Stimulated activated CD4-positive, alpha-beta T cell treated with anti-CD3 and anti-CD28 coated beads, Interleukin-4, amount 100 ng/mL, for 24 hours (primary cell): Measurements from ENCODE around the gene GDF3.
"Not testable (repeated sequence)": the region's sequence is repeated elsewhere in the genome, so short reads cannot be mapped to it uniquely, and the experiment has no call there.

Experiments
- DNase-seq: peaks from one replicate; pipeline ENCODE4 v3.0.0-alpha.2; 2020

GDF3 gene

GRCh38 chr12:7695566-7696197 lies at the start of gene GDF3:
Gene GDF3 (minus strand): TSS chr12:7695775. CDS start chr12:7695728, 47 bp downstream.
- DNase-seq: no peak

DNA sequence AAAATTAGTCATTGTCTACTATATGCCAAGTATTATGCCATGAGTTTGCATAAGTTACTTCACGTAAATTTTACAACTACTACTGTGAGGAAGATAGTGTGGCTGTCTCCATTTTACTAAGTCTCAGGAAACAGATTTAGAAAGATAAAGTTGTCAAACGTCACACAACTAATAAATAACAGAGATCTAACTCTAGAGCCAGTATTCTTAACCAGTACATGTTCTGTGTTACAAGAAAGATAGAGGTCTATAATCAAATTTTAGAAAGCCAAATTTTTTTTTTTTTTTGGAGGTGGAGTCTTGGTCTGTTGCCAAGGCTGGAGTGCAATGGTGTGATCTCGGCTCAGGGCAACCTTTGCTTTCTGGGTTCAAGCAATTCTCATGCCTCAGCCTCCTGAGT lies 37.4 kb upstream of the GDF3 start:
- DNase-seq: no peak

DNA sequence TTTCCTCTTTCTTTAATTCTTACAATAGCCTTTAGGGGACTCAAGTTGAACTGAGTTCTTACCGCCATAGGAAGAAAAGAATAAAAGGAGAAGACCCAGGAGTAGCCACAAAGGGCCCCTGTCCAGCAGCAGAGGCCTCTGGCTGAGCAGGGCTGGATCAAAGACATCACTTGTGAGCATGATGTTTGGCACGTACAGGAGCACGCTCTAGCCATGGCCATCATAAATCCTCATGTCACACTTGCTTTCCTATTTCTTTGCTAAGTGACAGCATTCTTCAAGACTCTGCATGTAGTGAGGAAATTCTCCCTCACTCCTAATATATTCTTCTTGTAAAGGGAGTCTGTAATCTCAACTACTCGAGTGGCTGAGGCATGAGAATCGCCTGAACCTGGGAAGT lies 35.9 kb upstream of the GDF3 start:
- no peak for DNase-seq

GRCh38 chr12:7730984-7731383 lies 35.4 kb upstream of the GDF3 start:
- not testable (repeated sequence) for DNase-seq

DNA sequence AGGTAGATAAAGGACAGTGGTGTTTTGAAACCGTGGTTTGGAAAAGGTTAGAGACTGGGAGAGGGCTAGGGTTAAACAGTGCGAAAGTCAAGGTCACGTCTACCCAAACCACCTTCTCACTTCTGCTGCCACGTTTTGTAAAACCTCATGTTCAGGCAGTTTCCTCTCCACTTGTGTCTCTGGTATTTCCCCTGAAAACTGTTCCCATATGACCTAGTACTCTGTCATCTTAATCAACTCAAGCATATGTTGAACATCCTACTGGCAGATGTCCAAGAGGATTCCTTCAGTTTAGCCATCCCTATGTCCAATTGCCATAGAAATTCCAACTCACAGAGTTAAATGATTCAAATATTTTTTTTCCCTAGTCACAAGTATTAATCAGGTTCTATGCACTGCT lies 34.2 kb upstream of the GDF3 start:
- DNase-seq: no peak

GRCh38 chr12:7723926-7724325 lies 28.4 kb upstream of the GDF3 start:
- no peak for DNase-seq

DNA sequence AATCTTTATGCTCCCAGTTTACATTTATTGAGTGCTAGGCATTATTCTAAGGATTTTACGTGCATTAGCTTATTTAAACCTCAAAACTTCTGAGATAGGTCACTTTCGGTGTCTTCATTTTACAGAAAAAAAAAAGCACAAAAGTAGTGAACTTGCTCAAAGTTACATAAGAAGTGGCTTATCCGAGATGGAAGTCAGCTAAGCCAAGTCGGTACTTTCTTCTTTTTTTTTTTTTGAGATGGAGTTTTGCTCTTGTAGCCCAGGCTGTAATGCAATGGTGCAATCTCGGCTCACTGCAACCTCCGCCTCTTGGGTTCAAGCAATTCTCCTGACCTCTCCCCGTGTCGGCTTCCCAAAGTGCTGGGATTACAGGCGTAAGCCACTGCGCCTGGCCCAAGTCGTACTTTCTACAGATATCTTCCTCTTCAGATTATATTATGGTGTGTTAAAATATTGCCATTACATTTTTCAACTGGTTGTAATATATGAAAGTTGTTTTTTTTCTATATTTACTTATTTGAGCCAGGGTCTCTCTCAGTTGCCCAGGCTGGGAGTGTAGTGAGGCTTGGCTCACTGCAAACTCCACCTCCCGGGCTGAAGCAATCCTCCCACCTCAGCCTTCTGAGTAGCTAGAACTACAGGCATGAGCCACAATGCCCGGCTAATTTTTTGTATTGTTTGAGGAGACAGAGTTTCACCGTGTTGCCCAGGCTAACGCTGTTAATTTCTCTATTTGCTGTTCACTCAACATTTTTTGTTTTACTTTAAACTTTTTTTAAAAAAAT lies 24.6 kb upstream of the GDF3 start:
- no peak for DNase-seq

DNA sequence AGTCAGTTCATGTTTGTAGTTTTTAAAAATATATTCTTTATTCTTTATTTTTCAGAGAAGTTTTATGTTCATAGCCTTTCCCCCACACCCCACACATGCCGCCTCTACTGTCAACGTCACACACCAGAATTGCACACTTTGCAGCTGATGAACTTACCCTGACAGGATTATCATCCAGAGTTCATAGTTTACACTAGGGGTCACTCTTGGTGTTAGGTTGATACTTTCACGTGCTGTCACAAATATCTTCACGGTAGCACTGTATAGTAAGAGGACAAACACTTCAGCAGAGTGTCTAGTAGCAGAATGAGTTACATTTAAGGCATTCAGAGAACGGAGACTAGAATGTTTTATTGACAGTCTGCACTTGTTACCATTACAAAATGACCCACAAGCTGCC lies 20.8 kb upstream of the GDF3 start:
- no peak for DNase-seq

- no peak for DNase-seq
These were observed 17.4 kb upstream of the GDF3 start for GRCh38 chr12:7712841-7713442.

DNA sequence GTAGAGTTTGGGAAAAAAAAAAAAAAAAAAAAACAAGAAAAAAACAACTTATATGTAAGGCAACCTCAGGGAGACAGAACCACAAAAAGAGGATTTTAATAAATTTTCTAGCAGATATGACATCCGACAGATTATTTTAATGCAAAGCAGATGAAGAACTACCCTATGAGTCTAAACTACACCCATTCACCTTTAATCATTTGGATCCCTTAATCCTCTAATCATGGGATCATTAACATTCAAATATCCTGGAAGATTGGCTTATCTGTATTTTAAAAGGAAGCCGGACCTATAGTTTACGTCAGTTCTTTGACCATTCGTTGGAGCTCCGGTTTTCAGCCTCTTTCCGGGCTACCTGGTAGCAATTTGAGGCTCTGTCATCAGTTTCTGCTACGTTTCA lies 15.6 kb upstream of the GDF3 start, which contains the start of gene DPPA3:
Gene DPPA3 (plus strand): TSS at position 301 of the 400 bp plus-strand sequence. CDS start 138 bp downstream, outside the sequence.
- no peak for DNase-seq

- no peak for DNase-seq
These were observed 14.5 kb upstream of the GDF3 start for GRCh38 chr12:7709969-7710675.

DNA sequence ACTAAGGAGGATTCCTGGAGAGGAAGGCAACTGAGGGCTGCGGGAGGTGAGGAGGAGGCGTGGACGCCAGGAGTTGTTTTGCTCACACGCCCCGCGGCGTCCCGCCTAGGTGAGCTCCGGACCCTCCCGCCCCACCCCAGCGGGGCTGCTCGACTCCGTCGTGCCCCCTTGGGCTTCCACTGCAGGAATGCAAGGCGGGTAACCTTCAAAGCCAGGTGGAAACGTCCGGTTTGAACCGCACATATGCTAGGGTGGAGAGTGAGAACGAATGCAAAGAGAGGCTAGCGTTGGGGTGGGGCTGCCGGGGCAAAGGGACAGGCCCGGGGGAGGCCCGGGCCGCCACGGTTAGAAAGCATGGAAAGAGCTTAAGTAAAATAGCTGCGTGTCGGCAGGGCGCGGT lies 10.3 kb upstream of the GDF3 start:
- DNase-seq: no peak

DNA sequence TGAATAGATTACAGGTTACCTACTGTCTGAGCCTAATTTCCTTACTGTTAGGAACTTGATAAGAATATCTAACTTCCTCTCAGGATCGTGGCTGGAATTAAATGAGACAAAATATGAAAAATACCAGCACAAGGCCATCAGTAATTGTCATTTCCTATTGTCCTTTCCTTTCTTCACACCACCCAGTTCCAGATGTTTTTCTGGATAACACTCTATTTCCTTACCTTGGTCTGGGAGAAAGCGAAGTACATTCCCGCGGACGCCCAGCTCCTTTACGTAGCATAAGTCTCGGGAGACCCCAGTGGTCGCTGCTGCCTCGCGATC lies 376 bp downstream of the GDF3 start:
- no peak for DNase-seq

GRCh38 chr12:7694556-7695236 lies 879 bp downstream of the GDF3 start:
- no peak for DNase-seq

DNA sequence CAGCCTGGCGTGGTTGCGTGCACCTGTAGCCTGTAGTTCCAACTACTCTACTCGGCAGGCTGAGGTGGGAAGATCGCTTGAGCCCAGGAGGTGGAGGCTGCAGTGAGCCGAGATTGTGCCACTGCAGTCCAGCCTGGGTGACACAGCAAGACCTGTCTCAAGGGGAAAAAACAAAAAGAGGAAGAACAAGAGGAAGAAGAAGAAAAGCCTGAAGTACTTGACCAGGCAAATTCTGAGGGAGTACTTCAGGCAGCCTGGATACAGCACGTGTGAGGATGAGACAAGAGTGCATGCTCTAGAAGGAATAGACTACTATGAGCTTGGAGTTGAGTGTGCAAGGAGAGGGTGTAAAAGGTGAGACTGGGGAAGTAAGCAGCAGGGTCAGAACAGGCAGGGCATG lies 1.8 kb downstream of the GDF3 start:
- DNase-seq: no peak

GRCh38 chr12:7681535-7681934 lies 14.0 kb downstream of the GDF3 start:
- no peak for DNase-seq

- no peak for DNase-seq
These were observed 16.1 kb downstream of the GDF3 start for GRCh38 chr12:7679251-7680045.

- DNase-seq: no peak
These were observed 16.8 kb downstream of the GDF3 start for GRCh38 chr12:7678744-7679143.

DNA sequence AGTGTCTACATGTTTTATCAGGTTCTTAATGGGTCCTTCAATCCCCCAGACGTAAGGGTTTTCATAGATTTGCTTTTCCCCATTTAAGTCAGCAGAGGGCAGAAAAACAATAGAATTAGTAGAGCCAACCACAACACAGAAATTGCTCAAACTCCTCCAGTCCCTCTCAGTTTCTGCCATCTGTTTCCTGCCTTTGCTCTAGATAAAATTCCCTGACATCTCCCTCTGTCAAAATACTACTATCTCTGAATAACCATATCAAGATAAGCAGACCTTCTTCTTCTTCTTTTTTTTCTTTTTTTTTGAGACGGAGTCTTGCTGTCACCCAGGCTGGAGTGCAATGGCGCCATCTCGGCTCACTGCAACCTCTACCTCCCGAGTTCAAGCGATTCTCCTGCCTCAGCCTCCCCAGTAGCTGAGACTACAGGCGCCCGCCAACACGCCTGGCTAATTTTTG lies 18.1 kb downstream of the GDF3 start:
- peak; percentile 9 for DNase-seq

- not testable (repeated sequence) for DNase-seq
These were observed 20.1 kb downstream of the GDF3 start for GRCh38 chr12:7675455-7675854.

- DNase-seq: no peak
These were observed 27.4 kb downstream of the GDF3 start for GRCh38 chr12:7668171-7668570.

DNA sequence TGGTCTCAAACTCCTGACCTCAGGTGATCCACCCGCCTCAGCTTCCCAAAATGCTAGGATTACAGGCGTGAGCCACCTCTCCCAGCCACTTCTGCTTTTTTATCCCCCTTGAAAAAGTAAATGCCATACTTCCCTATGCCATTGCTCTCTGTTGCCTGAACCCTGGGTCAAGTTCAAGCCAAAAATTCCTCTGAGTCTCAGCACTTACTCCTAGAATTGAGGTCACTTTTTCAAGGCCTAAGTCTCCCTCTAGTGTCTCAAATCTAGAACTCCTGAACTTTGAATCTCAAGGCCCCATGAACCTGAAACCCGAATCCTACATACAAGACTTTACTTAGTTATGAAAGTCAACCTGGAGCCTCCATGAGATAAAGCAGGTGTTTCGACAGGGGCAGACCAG lies 28.4 kb downstream of the GDF3 start:
- no peak for DNase-seq
